Measurements from ENCODE around the gene LAMC3.
A peak's percentile ranks its signal among the peaks of the same experiment; 100 is the strongest.

The LAMC3 gene

GRCh38 chr9:131125288-131126058 lies 116.5 kb downstream of the LAMC3 start, which contains the start of gene NUP214:
NUP214 (plus strand) TSS chr9:131125586; CDS start chr9:131125705, 119 bp downstream.
- ATAC-seq (peak; percentile 99), DNase-seq (peak; percentile 99)
- Mint-ChIP-seq H3K27me3 (no peaks in the 10 kb centered on the region), H3K9me3 (no peaks in the 10 kb centered on the region), H3K4me1 (peaks cover 21% of the 10 kb centered on the region), H3K27ac (peak within 1 kb of the TSS; percentile 92 to 98), H3K4me3 (peak within 1 kb of the TSS; percentile 85 to 98)

DNA sequence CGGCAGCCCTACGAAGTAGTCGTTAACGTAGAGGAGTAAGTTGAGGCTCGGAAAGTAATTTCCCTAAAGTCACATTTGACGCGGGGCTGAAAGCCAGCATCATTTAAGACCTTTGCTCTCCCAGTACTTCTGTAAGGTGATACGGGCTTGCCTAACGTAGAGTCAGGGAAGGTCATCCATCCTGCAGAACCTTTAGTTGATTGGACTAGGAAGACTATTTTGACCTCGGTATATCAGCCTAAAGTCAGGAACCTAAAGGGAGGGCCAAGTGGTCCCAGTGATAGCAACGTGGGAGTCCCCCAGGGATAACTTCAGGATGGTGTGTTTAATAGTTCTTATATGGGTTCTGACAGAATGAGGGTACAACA lies 117.1 kb downstream of the LAMC3 start:
- H3K27me3 Mint-ChIP-seq, result no peaks in the 10 kb centered on the region
- peak overlapping the region; percentile 85 to 98 for H3K4me3 Mint-ChIP-seq
- H3K9me3 Mint-ChIP-seq, result no peaks in the 10 kb centered on the region
- ATAC-seq (no peak), DNase-seq (no peak)
- peak overlapping the region; percentile 92 to 98 for H3K27ac Mint-ChIP-seq
- H3K4me1 Mint-ChIP-seq, result peaks cover 21% of the 10 kb centered on the region

GRCh38 chr9:131129183-131129582 lies 120.2 kb downstream of the LAMC3 start:
- no peak for ATAC-seq
- H3K4me1 Mint-ChIP-seq, result peaks cover 21% of the 10 kb centered on the region

DNA sequence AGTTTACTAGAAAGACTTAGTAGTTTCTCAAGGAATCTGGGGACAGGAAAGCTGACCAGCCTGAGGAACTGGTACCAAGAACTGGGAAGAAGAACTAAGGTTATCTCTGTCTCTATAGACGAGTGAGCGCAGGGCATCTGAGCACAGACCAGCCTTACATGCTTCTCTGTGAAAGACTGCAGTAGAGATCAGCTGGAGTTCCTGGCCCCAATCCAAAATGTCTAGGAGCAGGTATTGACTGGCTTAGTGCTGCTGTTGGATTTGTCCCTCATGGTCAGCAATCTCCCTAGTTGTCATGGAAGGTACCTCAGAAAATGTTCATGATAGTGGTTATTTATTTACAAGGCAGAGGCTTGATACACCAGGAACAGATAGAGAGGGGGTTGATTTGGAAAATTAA lies 129.7 kb downstream of the LAMC3 start:
- Mint-ChIP-seq H3K4me3 (no peak overlapping the region), H3K27ac (peak overlapping the region in 1 of 2 donors; percentile 19), H3K4me1 (peaks cover 2% of the 10 kb centered on the region), H3K27me3 (no peaks in the 10 kb centered on the region), H3K9me3 (no peaks in the 10 kb centered on the region)
- DNase-seq (no peak), ATAC-seq (no peak)

More at GRCh38 chr9:131129183-131129582, 120.2 kb downstream of the LAMC3 start:
- Mint-ChIP-seq H3K27ac (peak overlapping the region in 1 of 2 donors; percentile 48), H3K9me3 (no peaks in the 10 kb centered on the region), H3K27me3 (no peaks in the 10 kb centered on the region), H3K4me3 (no peak overlapping the region)
- DNase-seq, result no peak

- Mint-ChIP-seq H3K9me3 (no peaks in the 10 kb centered on the region), H3K4me1 (peaks cover 11% of the 10 kb centered on the region), H3K27ac (no peak overlapping the region), H3K27me3 (no peaks in the 10 kb centered on the region), H3K4me3 (no peak overlapping the region)
- ATAC-seq, result no peak
- no peak for DNase-seq
Measured at GRCh38 chr9:131140112-131140511, 131.1 kb downstream of the LAMC3 start.

DNA sequence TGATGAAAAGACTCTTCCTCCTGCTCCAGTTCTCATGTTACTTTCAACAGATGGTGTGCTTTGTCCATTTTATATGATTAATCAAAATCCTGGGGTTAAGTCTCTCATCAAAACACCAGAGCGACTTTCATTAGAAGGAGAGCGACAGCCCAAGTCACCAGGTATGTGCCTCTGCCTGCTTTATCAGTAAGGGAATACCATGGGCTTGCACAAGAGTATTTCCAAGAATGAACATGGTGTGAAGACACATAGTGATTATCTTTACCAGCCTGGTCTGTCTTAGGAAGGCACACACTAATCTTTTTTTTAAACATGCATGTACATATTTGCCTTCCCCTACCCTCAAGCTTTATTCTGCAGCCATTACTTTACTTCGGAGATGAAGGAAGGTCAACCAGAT lies 131.6 kb downstream of the LAMC3 start:
- no peak for ATAC-seq
- Mint-ChIP-seq H3K27me3 (no peaks in the 10 kb centered on the region), H3K27ac (no peak overlapping the region), H3K9me3 (no peaks in the 10 kb centered on the region), H3K4me3 (no peak overlapping the region), H3K4me1 (peaks cover 11% of the 10 kb centered on the region)
- no peak for DNase-seq

GRCh38 chr9:131142160-131142559 lies 133.2 kb downstream of the LAMC3 start:
- Mint-ChIP-seq H3K4me3 (no peak overlapping the region), H3K9me3 (no peaks in the 10 kb centered on the region), H3K27ac (no peak overlapping the region), H3K4me1 (peaks cover 11% of the 10 kb centered on the region), H3K27me3 (no peaks in the 10 kb centered on the region)
- ATAC-seq (no peak), DNase-seq (no peak)
